OCI-LY7 (cell line): ENCODE results near the gene SUPT5H. TPM values are rescaled to one million over a fixed set of nuclear protein-coding genes. Genes with fewer than 3 reads are reported as not detected.

Experiments
- BruUV-seq: library from RNA; stranded (reverse); fragments of 400-500 nt; replicated peaks from 2 replicates; lab custom pipeline; 2021; lab: Mats Ljungman, UMichigan
- CTCF ChIA-PET: fragments of 300-600 bp; sonication (Branson Sonifier 250); formaldehyde crosslinking; loops from one replicate; lab custom pipeline; 2022; ENCODE audit warnings: antibody characterized with exemption; ENCODE audit not compliant: unreplicated experiment; lab: Charles Lee
- POLR2A ChIA-PET: fragments of 300-600 bp; sonication (Branson Sonifier 250); formaldehyde crosslinking; loops from one replicate; lab custom pipeline; 2022; ENCODE audit warnings: antibody characterized with exemption; lab: Charles Lee
- DNase-seq: peaks from one replicate; pipeline ENCODE4 v3.0.0-alpha.2; 2015; ENCODE audit warnings: low spot score
- H2AFZ ChIP-seq: fragments of 200-600 bp; sonication (generic), shearing (Covaris generic); 2 replicates; pipeline ENCODE4 v1.6.1; 2014; ENCODE audit warnings: mild to moderate bottlenecking, antibody characterized with exemption, low read length, moderate library complexity
- H3K27ac ChIP-seq: fragments of 200-600 bp; sonication (generic); 2 replicates; pipeline ENCODE4 v1.5.1; 2014; ENCODE audit warnings: mixed run types, low read depth, mild to moderate bottlenecking, moderate library complexity, low read length, inconsistent platforms; ENCODE audit not compliant: poor library complexity, severe bottlenecking
- H3K36me3 ChIP-seq: fragments of 200-600 bp; sonication (generic); 2 replicates; pipeline ENCODE4 v1.6.1; 2014; ENCODE audit warnings: mild to moderate bottlenecking, antibody characterized with exemption, low read length, moderate library complexity, mixed read lengths; ENCODE audit not compliant: insufficient read depth
- H3K4me1 ChIP-seq: fragments of 200-600 bp; sonication (generic); 2 replicates; pipeline ENCODE4 v1.5.1; 2014; ENCODE audit warnings: mild to moderate bottlenecking, low read length; ENCODE audit not compliant: insufficient read depth, poor library complexity, severe bottlenecking
- H3K4me2 ChIP-seq: fragments of 200-600 bp; sonication (generic); 2 replicates; pipeline ENCODE4 v1.6.1; 2014; ENCODE audit warnings: mild to moderate bottlenecking, low read length
- H3K4me3 ChIP-seq: fragments of 200-600 bp; sonication (generic); 2 replicates; pipeline ENCODE4 v1.5.1; 2014; ENCODE audit warnings: mild to moderate bottlenecking, low read depth, low read length; ENCODE audit not compliant: poor library complexity, severe bottlenecking
- H3K79me2 ChIP-seq: fragments of 200-600 bp; sonication (generic); 2 replicates; pipeline ENCODE4 v1.6.1; 2016; ENCODE audit warnings: low read depth, mild to moderate bottlenecking, low read length, moderate library complexity, mixed read lengths; ENCODE audit not compliant: insufficient read depth
- H3K9me2 ChIP-seq: fragments of 200-600 bp; sonication (generic); 2 replicates; pipeline ENCODE4 v1.6.1; 2016; ENCODE audit warnings: mild to moderate bottlenecking, low read length, mixed read lengths; ENCODE audit not compliant: insufficient read depth
- H3K9me3 ChIP-seq: fragments of 200-600 bp; sonication (generic); 2 replicates; pipeline ENCODE4 v1.6.1; 2014; ENCODE audit warnings: mild to moderate bottlenecking, mixed run types, low read length, mixed read lengths
- H4K20me1 ChIP-seq: fragments of 200-600 bp; sonication (generic); 2 replicates; pipeline ENCODE4 v1.6.1; 2014; ENCODE audit warnings: mild to moderate bottlenecking, antibody characterized with exemption, low read length, moderate library complexity, mixed read lengths; ENCODE audit not compliant: insufficient read depth
- EZH2phosphoT487 ChIP-seq: fragments of 200-600 bp; sonication (generic); IDR thresholded peaks from 2 replicates; pipeline ENCODE4 v1.6.1; 2018; ENCODE audit warnings: low read depth, borderline replicate concordance, mild to moderate bottlenecking, mixed run types, antibody characterized with exemption, low read length, moderate library complexity, mixed read lengths
- intact Hi-C: fragments of 100-400 bp; cut with micrococcal nuclease; formaldehyde crosslinking; loops from one replicate; pipeline ENCODE4 v1.10.0; 2022; ENCODE audit not compliant: unreplicated experiment
- total RNA-seq, 2 experiments: library from RNA; depleted of rRNA in 1 of 2; stranded (reverse); fragments of >200 nt in 1 of 2; shearing (Covaris generic) in 1 of 2; gene quantifications; 2 replicates each; pipeline ENCODE4 v1.2.3, GENCODE V29; 2014 to 2022
- TF ChIP-seq, protein P1 (sequence below): fragments of 200-600 bp; sonication (generic); conservative IDR thresholded peaks from 2 replicates; pipeline ENCODE4 v1.5.1; 2014; ENCODE audit warnings: mild to moderate bottlenecking, antibody characterized with exemption, low read length, moderate library complexity, mixed read lengths

The SUPT5H gene
- total RNA-seq, 2 experiments from 2014 or later, result 70.1 to 175 TPM

DNA sequence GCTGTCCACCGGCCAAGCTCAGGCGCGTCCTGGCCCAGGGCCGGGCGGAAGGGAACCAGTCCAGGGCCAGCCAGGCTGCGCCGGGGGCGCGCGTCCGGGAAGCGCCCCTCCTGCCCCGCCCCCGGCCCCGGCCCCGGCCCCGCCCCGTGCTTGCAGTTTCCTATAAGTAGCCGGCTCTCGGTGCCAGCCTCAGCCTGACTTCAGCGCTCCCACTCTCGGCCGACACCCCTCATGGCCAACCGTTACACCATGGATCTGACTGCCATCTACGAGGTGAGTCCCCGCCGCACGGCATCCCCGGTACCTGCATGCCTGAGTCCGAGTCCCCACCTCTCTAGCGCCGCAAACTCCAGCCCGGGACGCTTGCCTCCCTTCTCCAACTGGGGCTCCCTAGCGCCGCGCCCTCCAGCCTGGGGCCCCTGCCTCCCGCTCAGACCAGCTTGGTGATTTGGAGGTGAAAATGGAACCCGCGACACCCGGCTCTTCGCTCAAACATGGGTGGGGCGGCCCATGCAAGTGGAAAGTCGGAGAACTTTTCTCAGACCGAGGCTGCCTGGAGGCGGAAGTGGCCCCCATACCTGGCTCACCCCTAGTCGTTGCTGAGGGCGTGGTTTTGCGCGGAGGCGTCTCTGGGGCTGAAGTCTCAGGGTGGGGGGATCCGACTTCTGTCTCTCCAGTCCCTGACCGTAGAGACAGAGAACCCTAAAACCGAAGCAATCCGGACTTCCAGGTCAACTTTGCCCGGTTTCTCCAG, 38.5 kb upstream of the SUPT5H start, which contains the start of gene ZFP36:
TSS of gene ZFP36 (plus strand) at position 192 of the 754 bp plus-strand sequence. CDS start at position 250, 58 bp downstream.
- H2AFZ ChIP-seq, result no peak within 1 kb of the TSS
- peaks cover 27% of the 10 kb centered on the region for H3K79me2 ChIP-seq

GRCh38 chr19:39407410-39407659, 38.0 kb upstream of the SUPT5H start:
- peaks cover 27% of the 10 kb centered on the region for H3K79me2 ChIP-seq
- H3K36me3 ChIP-seq, result peaks cover 19% of the 10 kb centered on the region
- ChIA-PET POLR2A (interaction anchor here (1.1 to 3.1 kb wide), 2 partner anchors 9 to 28 kb away, joined by 4 to 14 read pairs; partner anchors contain the start of gene RPS16), CTCF (no interaction called here)
- H3K27ac ChIP-seq, result peak overlapping the region; percentile 91
- no peaks in the 10 kb centered on the region for H3K9me2 ChIP-seq
- BruUV-seq, result no TSS peak
- no peak overlapping the region for H2AFZ ChIP-seq
- no peak for DNase-seq
- H3K4me1 ChIP-seq, result peaks cover 60% of the 10 kb centered on the region
- H3K4me3 ChIP-seq, result peak overlapping the region; percentile 96
- H3K9me3 ChIP-seq, result no peaks in the 10 kb centered on the region
- H4K20me1 ChIP-seq, result peaks cover 4% of the 10 kb centered on the region
- intact Hi-C loops, result loop anchor here (10.0 kb wide), 2 partner anchors 547 to 553 kb away; no protein-coding TSS in a partner anchor
- TF ChIP-seq EZH2phosphoT487, result no peak
- TF ChIP-seq, protein P1, sequence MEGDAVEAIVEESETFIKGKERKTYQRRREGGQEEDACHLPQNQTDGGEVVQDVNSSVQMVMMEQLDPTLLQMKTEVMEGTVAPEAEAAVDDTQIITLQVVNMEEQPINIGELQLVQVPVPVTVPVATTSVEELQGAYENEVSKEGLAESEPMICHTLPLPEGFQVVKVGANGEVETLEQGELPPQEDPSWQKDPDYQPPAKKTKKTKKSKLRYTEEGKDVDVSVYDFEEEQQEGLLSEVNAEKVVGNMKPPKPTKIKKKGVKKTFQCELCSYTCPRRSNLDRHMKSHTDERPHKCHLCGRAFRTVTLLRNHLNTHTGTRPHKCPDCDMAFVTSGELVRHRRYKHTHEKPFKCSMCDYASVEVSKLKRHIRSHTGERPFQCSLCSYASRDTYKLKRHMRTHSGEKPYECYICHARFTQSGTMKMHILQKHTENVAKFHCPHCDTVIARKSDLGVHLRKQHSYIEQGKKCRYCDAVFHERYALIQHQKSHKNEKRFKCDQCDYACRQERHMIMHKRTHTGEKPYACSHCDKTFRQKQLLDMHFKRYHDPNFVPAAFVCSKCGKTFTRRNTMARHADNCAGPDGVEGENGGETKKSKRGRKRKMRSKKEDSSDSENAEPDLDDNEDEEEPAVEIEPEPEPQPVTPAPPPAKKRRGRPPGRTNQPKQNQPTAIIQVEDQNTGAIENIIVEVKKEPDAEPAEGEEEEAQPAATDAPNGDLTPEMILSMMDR, result no peak
- peak overlapping the region; percentile 96 for H3K4me2 ChIP-seq

More for the DNA sequence above, 38.5 kb upstream of the SUPT5H start, which contains the start of gene ZFP36:
- peak within 1 kb of the TSS; percentile 96 for H3K4me3 ChIP-seq
- no peak for TF ChIP-seq EZH2phosphoT487
- TF ChIP-seq, protein P1, result no peak
- peaks cover 65% of the 10 kb centered on the region for H3K4me1 ChIP-seq
- no TSS peak for BruUV-seq
- H3K4me2 ChIP-seq, result peak within 1 kb of the TSS; percentile 96
- peak; percentile 86 for DNase-seq
- peak within 1 kb of the TSS; percentile 91 for H3K27ac ChIP-seq
- no peaks in the 10 kb centered on the region for H3K9me2 ChIP-seq
- peaks cover 19% of the 10 kb centered on the region for H3K36me3 ChIP-seq
- intact Hi-C loops, result loop anchor here (10.0 kb wide), 2 partner anchors 548 to 552 kb away; no protein-coding TSS in a partner anchor
- peaks cover 4% of the 10 kb centered on the region for H4K20me1 ChIP-seq
- ChIA-PET POLR2A (interaction anchor here (1.1 to 3.1 kb wide), 3 partner anchors 9 to 40 kb away, joined by 3 to 14 read pairs (median 4); partner anchors contain the start of gene RPS16), CTCF (no interaction called here)
- H3K9me3 ChIP-seq, result no peaks in the 10 kb centered on the region
